ENCODE results near the gene FHAD1.

Gene FHAD1

DNA sequence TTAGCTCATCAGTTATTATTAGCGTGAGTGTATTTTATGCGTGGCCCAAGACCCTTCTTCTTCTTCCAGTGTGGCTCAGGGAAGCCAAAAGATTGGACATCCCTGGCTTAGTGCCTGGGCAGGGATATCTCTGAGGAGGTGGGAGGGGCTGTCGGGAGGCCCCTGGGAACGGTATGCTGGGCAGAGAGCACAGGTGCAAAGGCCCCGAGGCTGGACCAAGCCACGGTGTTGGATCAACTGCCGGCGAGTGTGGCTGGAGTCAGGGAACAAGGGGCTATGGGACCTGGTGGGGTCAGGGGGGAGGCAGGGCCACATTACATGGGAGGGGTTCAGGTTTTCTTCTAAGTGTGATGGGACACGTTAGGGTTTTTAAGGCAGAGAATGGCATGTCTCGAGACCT, 62.7 kb downstream of the FHAD1 start:
- DNase-seq = no peak

DNA sequence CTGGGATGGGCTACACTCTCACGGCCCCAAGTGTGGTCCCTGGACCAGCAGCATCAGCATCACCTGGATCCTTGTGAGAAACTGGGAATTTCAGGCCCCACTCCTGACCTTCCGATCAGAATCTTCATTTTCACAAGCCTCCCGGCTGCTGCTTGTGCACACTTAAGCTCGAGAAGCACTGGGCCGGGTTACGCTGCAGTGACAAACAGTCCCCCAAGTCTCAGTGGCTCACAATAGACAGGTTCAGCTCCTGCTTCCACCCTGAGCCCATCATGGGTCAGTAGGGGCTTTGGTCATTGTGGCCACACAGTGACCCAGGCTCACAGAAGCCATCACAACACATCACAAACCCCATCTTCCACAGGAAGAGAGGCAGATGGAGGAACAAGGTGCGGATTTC, 63.5 kb downstream of the FHAD1 start:
- DNase-seq = no peak

DNA sequence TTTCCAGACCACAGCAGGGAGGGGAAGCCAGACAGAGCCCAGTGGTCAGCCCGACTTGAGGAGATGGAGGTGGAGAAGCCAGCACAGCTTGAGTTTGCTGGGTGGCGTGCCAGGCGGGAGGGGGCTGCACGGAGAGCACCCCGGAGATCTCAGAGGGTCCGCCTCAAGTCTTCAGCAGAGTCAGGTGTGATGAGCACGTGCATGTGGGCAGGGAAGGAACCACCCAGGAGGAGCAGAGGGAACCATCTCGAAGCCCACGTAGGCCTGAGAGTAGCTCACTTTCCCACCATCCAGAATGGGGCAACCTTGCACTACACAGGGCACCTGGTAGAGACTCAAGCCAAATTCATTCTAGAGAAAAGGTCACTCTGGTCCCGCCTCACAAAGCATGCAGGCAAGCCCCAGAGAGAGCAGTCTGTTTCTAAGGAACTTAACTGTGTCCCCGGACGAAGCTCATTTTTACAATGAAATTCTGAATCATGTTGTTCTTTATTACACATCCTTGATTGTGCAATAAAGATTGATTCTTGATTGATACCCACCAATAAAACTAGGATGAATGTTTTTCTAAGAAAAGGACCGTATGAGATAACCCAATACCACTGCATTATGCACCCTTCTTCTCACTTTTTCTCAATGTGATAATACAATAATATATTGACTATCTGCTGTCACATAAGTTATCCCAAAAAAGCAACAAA, 64.2 kb downstream of the FHAD1 start:
- no peak for DNase-seq

DNA sequence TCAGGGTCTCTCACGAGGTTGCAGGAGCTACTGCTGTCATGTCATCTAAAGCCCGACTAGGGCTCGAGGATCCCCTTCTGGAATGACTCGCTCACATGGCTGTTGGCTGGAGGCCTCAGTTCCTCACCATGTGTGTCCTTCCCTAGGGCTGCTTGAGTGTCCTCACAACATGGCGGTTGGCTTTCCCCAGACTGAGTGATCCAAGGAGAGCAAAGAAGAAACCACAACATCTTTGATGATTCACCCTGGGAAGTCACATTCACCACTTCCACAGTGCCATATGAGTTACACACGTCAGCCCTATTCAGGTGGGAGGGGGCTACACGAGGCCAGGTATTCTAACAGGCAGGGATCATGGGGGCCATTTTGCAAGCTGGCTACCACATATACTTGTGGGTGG, 64.9 kb downstream of the FHAD1 start:
- DNase-seq = no peak

DNA sequence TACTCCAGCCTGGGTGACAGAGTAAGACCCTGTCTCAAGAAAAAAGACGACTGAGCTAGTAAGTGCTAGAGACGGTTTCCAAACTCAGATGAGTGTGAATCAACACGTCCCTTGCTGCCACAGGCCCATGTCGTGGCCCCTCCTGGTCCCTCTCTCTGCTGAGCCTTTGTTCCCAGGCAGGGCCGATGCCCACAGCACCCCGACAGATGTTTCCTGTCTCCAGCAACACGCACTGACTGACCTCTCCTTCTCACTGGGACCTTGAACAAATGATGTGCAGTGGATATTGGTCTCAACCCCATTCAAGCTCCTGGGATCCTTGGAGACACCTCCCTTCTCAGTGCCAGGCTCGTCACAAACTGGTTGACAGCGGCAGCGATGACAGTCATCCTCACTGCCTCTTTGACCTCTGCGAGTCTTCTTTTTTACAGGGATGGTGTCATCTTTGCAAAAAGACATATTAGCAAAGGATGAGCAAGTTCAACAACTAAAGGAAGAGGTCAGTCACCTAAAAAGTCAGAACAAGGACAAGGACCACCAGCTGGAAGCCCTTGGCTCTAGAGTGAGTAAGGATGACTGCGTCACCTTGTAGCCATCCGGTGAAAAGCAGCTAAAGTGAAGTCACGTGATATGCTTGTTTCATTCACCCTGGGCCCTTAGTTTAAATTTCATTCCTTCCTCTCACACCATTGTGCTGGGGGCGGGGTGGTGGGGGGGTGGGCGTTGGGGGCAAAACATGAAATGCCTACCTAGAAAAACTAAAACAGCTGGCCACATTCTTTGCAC, 65.8 kb downstream of the FHAD1 start:
- no peak for DNase-seq

DNA sequence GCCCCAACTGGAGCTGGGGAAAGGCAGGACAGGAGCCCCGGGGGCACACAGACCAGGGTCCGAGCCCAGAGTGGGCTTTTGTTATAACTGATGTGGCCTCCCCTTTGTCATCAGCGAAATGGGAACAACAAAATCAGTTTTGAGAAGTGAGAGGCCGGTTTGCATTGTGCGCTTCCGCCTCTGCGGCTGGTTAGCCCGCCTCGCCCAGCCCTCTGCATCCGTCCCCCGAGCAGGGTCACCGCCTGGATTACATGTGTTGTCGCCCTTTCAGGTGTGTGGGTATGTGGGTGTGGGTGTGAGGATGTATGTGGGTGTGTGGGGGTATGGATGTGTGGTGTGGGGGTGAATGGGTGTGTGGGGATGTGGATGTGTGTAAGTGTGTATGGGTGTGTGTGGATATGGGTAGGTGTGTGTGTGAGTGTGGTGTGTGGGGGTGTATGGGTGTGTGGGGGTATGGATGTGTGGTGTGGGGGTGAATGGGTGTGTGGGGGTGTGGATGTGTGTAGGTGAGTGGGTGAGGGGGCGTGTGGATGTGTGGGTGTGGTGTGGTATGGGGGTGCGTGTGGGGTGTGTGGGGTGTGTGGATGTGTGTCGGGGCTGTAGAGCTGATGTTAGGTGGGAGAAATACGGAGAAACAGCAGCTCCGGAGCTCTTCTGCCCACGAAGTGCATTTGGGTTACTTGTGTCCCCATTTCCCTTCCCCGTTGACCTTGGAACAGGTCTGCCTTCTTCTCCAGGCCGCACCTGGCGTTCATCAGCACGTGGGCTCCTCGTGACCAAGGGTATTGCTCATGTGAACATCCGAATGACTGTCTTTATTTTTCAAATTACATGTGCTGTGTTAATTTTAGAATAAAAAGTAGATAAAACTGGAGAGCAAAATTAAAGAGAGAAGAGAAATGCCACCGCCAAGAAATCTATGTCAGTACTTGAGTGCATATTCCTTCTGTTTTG, 67.6 kb downstream of the FHAD1 start:
- DNase-seq = no peak

DNA sequence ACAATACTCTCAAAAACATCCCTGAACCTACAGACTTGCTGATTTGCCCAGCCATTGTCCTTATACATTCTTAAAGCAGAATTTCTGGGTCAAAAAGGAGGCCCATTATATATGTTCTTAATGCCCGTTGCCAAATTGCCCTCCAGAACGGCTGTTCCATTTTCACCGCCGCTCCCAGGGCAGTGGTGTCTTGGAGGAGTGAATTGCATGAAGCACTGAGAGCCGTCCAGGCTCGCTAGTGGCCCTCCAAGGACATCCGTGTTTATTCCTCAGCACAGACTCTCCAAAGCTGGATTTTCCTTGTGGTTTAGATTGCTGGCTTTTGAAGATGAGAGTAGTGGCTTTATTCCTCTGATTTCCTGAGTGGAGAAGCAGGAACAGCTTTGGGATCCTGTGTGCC, 68.8 kb downstream of the FHAD1 start:
- no peak for DNase-seq

DNA sequence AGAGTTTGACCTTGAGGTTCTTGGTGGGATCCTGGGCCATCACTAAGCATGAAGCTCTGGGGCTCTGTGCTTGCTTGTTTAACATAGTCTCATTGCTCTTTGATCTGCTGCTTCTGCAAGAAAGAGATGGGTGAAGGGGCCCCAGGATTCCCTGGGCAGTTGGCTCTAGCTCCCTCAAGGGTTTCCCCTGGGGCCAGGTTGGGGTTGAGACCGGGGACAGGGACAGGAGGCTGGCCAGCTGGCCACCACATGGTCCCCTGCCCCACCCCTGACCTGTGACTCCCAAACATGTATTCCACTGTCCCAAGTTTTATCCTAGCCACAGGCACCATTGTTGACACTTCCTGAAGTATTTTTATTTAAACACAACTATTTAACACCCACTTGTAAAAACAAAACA, 69.5 kb downstream of the FHAD1 start:
- no peak for DNase-seq

DNA sequence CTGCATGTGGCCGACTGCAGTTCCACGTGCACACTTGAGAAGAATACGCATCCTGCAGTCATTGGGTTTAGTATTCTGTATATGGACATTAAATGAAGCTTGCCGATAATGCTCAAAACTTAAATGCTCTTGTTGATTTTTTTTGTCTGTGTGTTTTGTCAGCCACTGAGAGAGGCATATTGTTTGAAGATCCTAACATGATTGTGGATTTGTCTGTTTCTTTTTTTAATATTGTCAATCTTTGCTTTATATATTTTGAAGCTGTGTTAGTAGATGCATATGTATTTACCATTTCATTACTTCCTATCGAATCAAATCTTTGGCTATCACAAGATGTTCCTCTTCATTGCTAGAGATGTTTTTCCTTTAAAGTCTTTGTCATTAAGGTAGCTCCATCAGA, 73.2 kb downstream of the FHAD1 start:
- no peak for DNase-seq

DNA sequence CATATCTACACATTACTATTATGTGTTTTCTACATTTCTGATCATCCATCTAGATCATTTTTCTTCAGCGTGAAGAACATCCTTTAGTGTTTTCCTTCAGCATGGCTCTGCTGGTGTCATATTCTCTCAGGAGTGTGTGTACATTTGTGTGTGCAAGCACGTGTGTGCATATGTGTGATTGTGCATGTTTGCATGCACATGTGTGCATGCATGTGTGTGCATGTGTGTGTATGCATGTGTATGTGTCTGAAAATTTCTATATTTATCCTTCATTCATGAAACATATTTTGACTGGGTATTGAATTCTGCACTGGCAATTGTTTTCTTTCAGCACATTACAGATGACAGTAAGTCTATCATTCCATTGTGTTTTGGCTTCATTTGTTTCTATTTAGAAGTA, 74.6 kb downstream of the FHAD1 start:
- no peak for DNase-seq

DNA sequence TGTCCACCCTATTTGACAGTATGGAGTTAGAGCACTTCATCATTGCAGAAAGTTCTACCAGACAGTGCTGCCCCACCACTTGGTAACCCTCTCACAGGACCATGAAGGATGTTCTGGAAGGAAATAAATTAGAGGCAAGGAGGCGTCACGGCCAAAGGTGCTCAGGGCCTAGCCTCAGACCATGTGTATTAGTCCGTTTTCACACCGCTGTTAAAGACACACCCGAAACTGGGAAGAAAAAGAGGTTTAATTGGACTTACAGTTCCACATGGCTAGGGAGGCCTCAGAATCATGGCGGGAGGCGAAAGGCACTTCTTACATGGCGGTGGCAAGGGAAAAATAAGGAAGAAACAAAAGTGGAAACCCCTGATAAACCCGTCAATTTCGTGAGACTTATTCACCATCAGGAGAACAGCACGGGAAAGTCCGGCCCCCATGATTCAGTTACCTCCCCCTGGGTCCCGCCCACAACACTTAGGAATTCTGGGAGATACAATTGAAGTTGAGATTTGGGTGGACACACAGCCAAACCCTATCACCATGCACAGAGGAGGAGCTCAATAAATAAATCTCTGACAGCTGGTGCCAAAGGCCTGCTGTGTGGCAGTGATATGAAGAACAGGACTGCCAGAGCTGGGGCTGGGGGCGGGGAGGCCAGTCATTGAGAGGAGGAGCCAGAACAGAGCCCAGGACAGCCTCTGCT, 75.8 kb downstream of the FHAD1 start:
- peak in 1 of 2 experiments; percentile 21 for DNase-seq

DNA sequence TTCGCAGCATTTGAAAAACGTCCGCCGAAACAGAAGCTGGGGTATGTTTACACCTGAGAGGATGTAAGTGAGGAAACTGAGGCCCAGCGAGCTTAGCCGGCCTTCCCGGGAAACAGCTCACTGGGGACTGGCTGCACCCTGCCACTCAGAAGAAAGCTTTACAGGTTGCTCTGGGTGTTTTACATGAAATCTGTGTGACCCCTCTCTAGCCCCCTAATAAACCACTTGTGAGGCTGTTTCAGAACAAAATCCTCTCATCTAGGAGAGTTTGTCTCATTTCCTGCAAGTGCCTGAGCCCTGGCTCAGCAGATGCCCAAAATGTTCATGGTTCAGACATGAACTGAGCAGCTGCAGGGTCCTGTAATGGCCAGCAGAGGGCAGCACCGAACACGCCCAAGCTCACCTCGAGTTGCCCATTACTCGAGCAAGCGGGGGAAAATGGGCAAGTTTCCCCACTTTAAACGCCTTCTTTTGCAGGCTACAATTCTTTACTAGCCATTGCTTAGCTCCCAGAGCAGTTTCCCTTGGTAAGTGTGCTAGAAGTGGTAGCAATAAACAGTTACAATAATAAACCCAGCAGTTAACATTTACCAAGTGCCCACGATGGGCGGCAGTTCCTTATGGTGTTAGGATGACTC, 76.4 kb downstream of the FHAD1 start:
- DNase-seq = peak; percentile 44 to 73

DNA sequence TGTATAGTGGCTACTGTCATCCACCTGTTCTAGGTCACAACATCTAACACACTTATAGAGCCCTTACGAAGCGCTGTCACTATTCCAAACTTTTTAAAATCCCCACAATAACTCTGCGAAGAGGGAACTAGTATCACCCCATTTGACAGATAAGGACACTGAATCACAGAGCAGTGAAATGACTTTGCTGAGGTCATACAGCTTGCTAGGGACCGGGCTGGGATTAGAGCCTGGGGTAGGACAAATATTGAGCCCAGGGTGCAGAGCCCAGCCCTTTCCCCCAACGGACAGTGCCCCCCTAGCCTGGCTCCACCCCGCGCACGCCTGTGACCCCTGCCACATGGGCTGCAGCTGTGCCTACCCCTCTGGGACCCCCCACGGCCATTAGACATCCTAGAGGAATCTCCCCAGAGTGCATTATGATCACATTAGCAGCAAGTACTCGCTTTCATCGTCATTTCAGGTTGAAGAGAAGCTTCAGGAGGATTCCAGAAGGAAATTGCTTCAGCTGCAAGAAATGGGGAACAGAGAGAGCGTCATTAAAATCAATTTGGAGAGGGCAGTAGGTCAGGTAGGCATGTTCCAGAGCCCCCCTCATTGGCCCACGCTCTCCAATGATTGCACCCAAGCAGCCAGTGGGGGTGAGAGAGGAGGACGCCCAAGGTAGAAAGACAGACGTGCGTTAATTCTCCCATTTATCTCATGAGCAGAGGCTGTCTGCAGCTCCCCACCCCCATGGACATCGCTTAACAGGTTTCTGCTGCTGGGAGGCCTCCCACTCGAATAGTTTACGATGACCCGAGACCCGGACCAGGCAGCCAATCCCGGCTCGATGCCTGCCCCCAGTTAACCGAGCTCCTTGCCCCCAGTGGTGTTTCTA, 77.2 kb downstream of the FHAD1 start:
- DNase-seq = no peak

DNA sequence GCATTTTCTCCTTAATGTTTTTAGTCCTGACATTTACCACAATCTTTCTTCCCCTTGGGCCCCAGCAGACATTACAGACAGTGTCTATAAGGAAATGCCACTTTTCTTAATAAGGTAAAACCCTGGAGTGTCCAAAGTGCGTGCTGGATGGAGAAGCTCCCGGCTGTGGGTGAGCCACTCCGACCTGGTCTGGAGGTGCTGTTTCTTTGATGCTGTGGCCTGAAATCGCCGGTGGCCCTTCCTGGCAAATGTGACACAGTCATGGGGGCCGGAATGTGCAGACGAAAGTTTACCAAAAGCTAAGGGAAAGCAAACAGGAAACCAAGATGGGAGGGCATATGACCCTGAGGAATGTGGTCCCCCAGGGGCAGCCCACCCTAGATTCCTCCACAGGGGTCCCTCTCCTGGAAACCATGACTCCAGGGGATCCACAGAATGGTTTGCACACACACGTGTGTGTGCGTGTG, 77.9 kb downstream of the FHAD1 start:
- no peak for DNase-seq

DNA sequence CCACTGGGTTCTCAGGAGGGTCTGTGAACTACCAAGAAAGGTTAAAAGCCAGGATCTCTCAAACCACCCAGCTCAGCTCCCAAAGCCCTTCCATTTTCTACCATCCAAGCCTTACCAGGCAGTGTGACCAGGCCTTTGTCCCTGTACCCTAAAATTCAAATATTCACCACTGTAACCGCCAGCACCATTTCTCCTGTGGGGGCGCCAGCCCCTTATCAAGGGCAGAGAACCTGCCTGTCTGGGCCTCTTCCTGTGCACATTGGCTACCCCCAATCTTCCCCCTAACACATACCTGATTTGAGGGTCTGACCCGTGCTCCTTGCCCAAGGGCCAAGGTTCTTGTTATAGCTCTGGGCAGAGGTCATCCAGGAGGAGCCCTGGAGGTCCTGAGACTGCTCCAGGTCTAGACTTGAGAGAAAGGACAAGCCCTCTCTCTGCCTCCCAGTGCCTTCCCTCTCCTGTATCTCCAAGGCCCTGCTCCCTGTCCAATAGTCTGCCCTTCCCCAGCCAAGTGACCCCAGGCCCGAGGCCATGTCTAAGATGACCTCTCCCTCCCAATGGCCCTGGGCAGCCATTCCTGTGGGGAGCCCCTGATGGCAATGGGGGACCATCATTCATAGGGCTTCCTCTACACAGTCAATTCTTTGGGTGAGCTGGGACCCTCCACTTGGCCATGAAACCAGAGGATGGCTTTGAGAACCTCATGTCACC, 78.5 kb downstream of the FHAD1 start:
- no peak for DNase-seq

DNA sequence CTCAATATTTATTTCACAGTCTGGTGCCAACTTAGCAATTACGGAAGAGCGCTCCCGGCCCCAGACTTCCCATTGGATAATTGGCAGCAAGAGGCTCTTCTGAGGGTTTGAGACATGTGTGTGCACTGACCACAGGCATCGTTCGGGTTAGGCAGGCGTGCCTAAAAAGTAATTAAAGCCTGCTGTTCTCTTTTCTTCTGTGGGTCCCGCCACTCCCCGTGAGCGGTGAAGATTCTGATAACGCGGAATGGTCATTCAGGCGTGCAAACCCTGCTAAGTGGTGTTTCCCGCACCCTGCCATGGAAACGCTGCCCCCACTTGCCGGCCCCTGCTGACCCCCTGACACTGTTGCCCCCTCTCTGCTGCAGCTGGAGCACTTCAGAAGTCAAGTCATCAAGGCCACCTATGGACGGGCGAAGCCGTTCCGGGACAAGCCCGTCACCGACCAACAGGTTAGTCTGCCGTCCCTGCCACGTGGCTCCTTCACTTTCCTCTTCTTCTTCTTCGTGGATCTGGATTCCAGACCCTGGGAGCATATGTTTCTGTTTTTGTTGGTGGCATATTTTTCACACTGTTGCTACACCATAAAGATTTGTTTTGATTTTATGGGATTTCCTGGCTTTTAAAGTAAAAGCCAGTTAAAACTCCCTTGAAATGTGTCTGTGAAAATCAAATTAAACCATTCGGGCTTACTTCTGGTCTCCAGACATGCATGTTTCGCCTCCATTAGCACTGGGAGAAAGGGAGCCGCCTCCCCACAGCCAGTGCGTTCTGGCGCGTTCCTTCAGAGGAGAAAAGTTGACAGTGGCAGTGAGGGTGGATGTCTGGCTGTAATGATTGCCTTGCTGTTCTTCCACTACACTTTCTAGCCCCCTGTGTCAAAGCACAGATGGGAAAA, 79.9 kb downstream of the FHAD1 start:
- no peak for DNase-seq

DNA sequence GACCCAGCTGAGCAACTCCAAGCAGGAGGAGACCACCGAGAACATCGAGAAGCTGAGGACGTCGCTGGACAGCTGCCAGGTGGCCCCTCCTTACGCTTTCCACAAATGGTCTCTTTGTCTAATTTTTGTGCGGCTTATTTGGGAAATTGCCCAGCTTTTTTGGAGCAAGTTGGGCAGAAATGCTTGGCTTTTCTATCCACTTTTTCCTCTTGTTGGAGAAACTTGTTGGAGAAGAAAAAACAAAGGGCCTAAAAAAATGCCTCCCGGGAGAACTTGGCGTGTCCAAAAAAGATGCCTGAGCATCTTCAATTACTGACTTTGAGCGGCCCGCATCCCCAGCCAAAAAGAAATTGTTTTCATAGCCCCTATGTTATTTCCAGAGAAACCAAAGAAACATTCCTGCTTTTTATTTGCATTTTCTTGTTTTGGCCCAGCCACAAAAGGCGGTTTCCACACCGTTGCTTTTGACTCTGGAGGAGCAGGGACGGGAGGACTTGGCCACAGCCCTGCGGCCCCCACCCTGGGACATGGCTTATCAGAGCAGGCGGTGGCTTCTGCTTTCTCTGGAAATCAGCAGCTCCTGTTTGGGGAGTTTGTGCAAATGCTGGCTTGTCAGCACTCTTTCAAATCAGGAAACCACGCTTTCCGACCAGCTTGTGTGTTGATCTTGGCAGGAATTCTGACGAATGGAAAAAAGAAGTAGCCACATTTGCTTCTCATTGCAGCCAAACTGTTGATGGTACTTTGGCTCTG, 81.5 kb downstream of the FHAD1 start:
- DNase-seq = no peak

DNA sequence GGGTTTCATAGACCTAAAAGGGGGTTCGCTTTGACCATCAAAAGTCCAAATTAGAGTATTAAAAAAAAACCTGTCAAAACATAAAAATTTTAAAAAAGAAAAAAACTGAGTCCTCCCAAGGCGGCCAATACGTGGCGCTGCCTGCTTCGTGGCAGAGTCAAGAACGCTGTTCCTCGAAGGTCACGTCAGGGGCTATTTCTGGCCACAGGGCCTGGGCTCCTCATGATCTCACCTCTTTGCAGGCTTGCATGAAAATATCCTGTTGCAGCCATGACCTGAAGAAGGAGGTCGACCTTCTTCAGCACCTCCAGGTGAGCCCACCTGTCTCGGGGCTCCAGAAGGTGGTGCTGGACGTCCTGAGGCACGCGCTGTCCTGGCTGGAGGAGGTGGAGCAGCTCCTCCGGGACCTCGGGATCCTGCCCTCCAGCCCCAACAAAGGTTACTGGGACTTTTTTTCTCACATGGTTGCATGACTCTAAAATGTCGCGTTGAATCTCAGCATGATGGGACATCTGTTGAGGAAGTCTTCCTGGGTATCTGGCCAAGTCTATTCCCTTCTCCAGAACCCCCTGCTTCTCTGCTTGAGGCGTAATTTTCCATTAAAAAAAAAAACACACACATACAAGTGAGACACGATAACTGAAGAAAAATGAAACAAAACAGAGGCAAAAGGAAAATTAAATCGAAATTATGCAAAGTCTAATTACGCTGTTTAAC, 82.2 kb downstream of the FHAD1 start:
- no peak for DNase-seq
